HG02571 (cell line): ENCODE results near the gene WWOX.

Experiments
- ATAC-seq: cut with Tn5 transposase; IDR thresholded peaks from one replicate; pipeline ENCODE4 v1.9.1; 2021; ENCODE audit warnings: mild to moderate bottlenecking, moderate library complexity; ENCODE audit not compliant: unreplicated experiment

Gene WWOX

DNA sequence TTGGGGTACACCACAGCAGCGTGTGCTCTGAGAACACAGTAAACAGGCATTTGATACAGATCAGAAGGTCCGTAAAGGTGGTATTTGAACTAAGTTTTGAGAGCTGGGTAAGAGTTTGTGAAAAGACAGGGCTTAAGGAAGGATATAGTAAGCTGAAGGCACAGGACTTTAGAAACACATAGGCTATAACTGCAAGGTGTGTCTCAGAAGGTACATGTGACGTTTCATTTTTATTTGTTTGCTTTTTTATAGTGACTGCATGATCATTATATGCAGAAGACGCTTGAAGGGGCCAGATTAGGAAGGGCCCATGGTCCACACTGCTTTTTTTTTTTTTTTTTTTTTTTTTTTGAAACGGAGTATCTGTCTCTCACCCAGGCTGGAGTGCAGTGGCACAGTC is 644.6 kb downstream of the WWOX start:
- ATAC-seq = no peak

DNA sequence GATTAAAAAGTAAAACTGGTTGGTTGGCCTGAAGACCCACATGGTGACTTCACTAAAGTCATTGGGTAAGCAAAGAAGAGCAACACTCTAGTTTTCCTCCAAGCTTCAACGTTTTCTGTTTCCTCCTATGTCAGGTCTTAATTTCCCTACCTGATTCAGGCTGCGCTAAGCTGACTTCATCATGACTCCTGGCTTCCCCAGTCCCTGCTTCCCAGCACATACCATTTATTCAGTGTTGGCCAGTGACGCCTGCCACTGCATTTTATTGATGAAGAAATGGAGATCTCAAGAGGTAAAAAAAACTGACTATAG is 645.3 kb downstream of the WWOX start:
- ATAC-seq = no peak

DNA sequence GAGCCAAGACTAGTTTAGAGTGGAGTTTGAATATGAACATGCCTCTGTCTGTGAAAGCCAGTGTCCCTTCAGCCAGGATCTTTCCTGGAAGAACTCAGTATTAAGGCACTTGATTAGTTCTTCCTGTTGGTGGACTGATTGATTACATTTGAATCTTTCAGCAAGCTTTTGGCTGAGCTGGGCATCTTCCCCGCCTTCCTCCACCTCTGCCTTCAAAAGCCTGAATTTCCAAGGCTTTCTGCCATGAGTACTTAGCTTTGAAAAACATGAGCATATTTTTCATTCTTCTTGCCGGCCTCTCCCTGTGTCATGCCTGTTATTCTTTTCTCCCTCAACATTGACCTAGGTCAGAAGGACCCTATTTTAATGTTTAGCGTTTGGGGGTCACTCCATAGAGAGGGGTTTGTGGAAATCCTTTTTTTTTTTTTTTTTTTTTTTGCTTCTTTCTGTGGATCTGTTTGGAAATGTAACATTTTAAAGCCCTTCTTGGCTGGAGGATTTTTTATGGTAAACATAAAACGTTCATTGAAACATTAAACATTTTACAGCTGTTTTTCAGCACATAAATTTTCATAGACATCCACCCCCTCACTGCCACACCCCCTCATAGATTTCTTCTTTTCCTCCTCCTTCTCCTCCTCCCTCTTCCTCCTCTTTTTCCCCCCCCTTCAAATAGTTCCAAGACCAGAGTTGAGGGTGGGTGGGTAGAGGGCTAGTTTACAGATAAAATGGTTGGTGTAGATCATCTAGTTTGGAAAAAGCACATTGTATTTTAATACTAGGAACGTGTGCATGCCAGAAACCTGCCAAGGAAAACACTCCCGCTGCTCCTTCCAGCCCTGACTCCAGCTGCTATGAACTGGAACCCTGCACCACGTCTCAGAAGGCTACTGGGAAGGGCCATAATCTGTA is 645.9 kb downstream of the WWOX start:
- ATAC-seq = no peak

DNA sequence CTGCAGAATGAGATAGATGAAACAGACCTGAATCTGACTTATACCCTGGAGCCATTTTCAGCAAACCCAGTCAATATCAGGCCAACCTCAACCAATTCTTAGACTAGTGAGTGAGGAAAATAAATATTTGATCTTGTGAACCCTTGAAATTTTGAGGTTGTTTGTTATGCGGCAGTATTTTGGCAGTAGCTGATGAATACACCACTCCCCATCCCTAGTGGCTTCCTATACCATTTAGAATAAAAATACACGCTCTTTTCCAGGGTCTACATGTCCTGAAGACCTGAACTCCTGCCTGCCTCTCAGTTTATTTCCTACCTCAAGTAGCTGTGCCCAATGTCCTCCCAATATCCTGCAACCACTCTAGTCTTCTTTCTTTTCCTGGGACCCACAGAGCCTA is 647.3 kb downstream of the WWOX start:
- ATAC-seq = no peak

DNA sequence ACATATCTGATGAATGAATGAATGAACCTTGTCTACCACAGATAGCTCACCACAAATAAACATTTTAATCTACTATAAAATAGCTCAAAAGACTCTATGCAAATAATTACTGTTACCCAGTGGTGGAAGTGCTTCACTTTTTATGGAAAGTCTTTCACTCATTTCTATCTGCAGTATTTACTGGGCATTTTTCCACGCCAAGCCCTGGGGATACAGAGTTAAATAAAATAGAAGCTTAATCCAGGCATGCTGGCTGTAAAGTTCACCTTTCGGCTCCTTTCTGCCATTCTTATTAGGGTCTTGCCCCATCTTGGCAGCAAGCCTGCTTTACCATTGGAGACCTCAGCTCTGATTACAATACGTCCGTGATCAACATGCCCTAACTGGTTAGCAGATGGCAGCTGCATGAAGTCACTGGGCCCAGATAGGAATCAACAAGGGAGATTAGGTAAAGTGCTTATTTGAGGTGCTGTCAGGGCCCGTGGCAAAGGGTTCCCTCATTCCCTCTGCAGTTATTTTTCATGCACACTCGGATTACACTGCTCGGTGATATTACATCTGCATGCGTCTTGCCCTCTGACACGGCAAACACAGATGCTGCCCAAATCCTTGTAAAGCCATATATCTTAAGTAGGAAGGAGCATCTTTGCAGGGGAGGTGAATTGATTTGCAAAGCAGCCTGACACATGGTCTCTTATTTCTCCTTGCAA is 648.9 kb downstream of the WWOX start:
- no peak for ATAC-seq

DNA sequence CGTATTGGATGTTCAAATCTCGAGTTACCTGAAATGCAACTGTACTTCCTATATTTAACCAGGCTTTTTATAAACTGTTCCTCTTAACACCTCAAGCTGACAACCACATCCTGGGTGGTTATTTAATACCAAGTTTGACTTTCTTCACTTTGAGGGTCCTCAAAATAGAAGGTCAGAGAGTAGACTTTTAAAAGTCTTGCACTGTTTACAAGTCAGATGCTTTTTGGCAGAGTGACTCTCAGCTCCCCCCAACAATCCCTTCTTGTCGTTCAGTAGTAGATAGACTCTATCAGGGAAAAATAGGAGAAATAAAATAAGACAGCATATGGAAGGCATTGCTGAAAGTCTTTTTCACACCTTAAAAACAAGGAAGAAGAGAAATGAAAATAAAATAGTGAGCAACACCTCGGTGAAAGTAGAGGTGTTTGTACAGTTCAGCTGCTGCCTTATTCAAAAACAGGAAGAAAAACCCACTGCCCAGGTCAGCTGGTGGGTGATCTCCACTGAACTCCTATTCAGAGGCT is 650.4 kb downstream of the WWOX start:
- no peak for ATAC-seq

DNA sequence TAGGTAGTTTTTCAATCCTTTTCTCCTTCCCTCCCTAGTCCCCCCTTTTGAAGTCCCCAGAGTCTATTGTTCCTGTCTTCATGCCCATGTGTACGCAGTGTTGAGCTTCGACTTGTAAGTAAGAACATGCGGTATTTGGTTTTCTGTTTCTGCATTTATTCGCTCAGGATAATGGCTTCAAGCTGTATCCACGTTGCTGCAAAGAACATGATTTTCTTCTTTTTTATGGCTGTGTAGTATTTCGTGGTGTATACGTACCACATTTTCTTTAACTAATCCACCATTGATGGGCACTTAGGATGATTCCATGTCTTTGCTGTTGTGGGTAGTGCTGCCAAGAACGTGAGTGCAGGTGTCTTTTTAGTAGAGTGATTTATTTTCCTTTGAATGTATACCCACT is 651.2 kb downstream of the WWOX start:
- ATAC-seq = no peak

DNA sequence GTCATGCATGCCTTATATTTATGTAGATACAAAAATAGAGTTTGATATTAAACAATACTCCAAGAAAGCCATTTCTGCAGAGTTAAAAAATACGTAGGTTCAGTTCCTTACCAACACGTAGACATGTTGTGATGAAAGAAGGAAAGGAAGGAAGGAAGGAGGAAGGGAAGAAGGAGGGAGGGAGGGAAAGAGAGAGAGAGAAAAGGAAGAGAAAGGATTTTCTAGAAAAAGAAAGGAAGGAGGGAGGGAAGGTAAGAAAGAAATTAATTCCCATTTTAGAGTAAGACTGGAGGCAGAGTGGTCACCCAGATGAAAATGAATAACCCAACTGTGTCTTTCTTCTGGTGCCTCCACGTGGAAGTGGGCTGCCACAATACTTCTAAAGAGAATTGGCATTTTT is 652.1 kb downstream of the WWOX start:
- no peak for ATAC-seq

DNA sequence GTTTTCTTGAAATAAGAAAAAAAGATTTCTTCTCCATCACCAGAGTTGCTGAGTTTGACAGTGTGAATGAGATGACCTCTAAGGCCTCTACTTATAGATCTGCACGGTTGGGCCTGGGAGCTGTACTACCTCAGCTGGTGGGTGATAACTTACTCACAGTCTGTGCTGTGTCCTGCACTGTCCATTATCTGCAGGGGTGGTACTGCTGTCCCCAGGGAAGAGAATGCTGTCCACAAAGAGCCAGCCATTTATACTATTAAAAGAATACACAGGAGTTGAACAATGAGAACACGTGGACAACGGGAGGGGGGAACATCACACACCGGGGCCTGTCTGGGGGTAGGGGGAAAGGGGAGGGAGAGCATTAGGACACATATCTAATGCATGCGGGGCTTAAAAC is 655.3 kb downstream of the WWOX start:
- no peak for ATAC-seq

DNA sequence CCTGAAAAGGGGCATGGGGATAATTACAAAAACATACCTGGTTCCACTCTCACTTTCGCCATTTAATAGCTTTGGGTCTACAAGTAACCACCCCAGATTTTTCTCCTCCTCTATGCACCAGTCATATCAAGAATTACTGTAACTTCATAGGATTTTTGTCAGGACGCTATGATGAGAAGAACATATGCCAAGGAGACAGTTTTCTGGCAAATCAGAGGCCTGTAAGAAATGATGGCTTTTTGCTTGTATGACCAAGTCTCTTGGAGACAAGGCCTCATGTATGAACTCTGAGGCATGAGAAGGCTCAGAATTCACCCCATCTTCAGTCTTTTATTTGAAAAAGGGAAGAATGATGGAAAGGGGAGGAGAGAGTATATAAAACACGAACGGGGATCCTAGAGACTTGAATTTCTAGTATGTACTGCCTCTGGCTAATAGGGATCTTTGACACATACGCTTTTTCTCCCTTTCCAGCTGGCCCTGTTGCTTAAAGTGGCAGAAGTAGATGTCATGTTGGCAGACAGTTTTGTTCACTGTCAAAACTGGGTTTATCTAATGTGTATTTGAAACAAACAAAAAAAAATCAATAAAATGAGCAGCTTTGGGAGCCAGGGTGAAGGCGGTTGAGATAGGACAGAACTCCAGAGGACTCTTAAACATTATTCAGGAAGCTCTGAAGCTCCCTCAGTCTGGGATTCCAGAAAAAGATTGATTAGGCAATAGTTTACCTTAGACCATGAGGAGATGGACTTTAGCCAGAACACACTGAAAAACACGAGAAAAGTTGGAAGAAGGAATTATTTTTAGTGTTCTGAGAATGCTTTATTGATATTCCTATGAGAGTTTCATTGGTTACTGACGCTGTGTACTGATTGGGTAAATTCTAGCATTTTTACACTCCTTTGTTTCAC is 656.6 kb downstream of the WWOX start:
- ATAC-seq = no peak

DNA sequence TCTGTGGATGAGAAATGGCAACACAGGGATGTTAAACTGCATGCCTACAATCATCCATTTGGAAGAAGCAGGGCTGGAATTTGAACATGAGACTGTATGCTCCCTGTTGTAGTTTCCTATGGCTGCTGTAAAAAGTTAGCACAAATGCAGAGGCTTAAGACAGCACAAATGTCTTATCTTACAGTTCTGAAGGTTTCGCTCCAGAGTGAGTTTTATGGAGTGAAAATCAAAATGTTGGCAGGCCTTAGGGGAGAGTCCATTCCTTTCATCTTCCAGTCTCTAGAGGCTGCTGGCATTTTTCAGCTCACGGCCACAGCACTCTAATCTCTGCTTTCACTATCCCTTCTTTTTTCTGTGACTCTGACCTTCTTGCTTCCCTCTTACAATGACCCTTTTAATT is 660.1 kb downstream of the WWOX start:
- no peak for ATAC-seq

DNA sequence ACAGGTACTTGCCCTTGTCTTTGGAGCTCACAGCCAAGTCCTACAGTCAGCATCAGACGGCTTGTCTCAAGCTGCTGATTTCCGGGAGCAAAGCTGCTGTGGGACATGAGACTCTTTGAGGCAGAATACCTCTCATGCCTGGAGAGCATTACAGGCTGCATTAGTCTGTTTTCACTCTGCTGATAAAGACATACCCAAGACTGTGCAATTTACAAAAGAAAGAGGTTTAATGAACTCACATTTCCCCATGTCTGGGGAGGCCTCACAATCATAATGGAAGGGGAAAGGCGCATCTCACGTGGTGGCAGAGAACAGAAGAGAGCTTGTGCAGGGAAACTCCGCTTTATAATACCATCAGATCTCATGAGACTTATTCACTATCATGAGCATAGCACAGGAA is 661.2 kb downstream of the WWOX start:
- no peak for ATAC-seq

DNA sequence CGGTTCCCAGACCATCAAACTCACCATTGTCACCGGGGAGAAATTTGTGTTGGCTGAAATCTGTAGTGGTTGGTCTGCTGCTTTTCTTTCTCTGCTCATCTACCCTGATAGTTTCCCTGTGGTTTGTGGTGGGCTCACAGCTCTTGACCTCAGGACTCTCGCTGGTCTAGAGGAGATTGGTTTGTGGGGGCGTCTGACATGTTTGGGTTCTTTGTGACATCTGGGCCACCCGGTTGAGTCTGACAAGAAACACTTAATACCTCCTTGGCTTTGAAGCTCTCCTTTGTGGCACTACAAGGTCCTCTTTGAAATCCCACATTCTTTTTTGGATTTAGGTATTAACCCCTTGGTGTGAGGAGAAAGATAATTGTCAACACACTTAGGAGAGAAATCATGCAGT is 662.0 kb downstream of the WWOX start:
- ATAC-seq = peak; percentile 78

DNA sequence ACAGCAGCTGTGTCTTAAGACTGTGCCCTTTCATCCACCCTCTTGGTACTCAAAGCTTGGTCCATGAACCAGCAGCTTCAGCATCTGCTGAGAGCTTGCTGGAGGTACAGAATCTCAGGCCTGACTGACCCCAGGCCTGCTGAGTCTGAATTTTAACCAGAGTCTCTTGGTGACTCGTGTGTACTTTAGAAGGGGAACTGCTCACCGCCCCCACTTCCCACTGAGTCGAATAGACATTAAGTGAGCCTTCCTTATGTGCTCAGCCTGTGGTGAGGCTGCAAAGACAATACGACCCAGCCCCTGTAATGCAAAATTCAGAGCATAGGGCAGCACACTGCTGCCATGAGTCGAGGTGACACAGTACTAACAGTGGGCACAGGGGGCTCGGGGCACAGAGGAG is 662.8 kb downstream of the WWOX start:
- ATAC-seq = no peak

DNA sequence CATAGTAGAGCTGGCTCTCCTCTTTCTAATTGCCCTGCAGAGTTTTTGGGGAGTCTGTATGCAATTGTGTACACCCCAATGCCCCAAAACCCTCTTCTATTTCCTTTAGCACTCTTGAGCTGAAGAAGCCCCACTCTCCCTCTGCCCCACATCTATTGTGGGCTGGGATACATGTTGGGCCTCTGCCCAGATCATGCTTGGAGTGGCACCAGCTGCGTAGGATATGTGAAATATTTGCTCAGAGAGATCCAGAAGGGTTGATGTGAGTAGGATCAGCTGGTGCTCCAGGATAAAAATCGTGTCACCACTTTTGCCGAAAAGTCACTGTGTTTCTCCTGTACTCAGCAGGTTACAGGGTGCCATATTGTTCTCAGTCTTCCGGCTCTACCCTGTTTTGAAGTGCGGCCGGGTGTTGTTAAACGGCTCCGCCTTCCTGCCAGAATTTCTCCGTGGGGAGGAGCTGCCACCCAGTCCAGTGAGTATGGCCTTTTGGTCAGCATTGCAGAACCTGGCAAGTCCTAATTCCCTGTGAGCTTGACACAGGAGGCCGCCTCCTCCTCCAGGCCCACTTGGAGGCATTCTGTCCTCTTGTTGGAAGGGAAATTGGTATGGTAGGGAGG is 664.5 kb downstream of the WWOX start:
- no peak for ATAC-seq

DNA sequence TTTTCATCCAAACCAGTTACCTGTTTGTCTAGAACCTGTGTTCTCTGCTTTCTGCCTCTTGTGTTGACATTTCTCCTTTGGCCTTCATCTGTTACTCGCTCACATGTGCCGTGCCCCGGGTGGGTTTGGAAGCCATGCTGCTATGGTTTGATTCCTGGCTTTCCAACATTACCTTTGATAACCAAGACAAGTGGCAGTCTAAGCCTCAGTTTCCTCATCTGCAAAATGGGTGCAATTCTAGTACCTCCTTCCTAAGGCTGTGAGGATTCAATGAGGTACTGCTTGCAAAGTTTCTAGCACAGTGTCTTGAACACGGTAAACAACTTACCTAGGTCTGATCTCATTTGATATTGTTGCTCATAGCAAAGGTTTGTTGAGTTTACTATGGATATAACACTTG is 665.0 kb downstream of the WWOX start:
- no peak for ATAC-seq

DNA sequence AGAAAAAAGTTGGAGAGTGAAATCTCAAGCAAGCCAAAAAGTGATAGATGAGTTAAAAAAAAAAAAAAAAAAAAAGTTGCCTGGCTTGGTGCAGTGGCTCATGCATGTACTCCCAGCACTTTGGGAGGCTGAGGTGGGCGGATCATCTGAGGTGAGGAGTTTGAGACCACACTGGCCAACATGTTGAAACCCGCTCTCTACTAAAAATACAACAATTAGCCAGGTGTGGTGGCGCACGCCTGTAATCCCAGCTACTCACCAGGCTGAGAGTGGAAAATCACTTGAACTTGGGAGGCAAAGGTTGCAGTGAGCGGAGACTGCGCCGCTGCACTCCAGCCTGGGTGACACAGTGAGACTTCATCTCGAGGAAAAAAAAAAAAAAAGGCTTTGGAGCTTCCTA is 668.8 kb downstream of the WWOX start:
- no peak for ATAC-seq

DNA sequence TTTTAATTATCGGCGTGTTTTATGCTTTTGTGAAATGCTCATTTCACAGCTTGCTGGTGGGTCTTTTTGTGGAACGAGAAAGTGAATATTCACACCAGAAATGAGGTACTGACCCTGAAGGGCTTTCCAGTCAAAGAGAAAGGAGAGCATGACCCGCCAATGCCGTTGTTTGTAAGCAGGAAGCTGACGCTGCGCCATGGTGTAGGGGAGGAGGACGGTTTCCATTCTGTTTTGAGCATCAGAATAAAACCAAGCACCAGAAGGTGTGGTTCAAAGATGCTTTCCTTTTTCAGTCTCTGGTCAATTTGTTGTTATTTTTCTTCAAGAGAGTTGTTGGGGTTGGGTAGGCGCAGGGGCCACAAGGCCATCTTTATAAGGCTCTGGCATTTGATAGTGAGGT is 669.3 kb downstream of the WWOX start:
- ATAC-seq = no peak

DNA sequence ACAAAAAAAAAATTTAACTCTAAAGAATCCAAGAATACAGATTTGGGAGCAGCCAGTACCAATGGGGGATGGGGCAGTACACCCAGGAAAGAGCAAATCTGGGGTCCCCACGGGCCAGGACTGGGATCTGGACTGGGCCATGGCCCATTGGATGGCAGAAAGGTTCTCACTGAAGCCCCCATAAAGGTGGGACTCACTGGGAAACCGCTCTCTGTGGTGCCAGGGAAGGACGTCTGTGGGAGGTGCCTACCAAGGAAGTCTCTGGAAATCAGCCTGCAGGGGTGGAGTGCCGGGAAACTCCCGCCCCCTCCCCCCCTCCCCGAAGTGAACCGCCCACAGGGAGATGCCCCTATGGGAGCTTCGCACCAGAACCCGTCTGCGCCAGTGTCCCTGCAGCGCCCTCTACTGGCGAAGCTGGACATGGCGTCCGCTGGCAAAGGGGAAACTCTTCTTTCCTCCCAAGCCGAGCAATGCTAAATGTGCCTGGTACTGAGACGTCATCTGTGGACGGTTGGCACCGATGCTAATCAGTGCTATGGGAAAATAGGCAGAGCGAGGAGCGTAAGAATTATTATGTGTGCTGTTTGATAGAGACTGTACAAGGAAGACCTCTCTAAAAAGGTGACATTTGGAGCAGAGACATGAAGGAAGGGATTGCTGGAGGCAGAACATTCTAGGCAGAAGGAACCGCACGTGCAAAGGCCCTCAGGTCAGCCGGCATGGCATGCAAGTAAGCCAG is 671.1 kb downstream of the WWOX start:
- no peak for ATAC-seq

DNA sequence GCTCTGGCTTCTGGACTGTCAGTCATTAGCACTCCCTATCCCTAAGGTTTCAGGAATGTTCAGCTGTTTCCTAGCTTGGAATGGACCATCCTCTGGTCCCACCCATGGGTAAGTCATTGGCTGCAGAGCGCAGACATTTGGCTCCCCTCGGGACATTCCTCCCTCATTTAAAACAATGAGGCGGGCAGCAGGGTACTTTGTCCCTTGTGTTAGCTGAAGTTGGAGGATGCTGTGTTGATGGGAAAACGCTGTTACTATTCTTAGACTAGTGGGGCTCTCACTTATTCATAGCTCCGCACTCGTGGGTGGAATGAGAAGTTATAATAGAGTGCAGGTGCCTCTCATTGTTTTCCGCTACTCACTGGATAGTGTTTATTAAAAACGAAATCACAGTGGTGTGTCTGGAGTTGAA is 673.8 kb downstream of the WWOX start:
- ATAC-seq = no peak
